HG03175 (cell line): ENCODE results near the gene KCTD17.

Experiments
- ATAC-seq: cut with Tn5 transposase; IDR thresholded peaks from one replicate; pipeline ENCODE4 v1.9.1; 2021; ENCODE audit warnings: mild to moderate bottlenecking, moderate library complexity; ENCODE audit not compliant: unreplicated experiment

The KCTD17 gene

DNA sequence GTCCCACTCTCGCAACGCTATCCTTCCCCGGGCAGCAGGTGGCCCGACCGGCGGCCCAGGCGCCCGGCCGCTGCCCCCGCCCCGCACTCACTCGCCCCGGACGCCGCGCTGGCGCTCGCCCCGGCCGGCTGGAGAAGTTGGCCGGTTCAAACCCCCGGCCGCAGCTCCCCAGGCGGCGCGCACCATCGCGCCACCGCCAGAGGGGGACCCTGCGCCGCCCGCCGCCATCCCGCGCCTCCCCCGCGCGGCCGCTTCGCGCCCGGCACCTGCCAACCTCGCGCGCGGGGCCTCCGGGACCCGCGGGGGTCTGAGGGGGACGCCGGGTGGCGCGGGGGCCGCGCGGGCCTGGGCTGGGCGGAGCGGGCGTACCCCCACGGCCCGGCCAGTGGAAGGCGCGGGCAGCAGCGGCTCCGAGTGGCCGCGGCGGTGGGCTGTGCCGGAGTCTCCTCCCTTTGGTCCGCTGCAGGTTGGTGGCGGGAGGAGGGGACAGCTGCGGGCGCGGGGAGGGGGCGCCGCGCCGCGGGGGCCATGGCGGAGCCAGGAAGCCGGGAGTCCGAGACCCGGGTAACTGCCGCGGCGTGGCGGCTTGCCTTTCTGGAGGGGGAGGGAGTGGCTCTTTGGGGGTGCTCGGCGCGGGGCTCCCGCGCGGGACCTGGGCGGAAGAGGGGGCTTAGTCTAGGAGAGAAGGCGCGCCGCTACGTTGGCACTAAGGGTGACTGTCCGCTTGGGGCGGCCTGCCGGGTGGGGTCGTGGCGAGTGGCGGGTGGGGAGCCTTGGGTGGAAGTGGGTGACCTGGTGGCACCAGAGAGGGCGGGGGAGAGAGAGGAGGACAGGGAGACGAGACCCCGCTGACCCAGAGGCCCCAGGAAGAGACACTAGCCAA is 32.0 kb upstream of the KCTD17 start, which contains the start of the genes MPST and TST:
Gene MPST (plus strand): TSS at position 434 of the 883 bp plus-strand sequence. CDS start 95 bp downstream, at position 529.
Gene TST (minus strand): TSS at position 139 of the 883 bp plus-strand sequence. CDS start 715 bp downstream, outside the sequence.
- ATAC-seq: peak; percentile 66

DNA sequence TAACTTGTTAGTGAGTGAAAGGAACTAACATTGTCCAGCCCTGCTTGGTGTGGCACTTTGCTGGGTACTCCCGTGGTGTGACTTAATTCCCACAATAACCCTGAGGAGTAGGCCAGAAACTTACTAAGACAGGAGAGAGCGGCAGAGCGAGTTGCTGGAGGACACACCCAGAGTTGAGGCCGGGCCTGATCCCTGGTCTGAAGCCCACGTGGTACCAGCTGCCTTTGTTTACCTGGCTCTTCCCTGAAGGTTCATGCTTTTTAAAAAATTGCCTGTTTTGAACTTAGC is 31.4 kb upstream of the KCTD17 start:
- ATAC-seq: no peak

DNA sequence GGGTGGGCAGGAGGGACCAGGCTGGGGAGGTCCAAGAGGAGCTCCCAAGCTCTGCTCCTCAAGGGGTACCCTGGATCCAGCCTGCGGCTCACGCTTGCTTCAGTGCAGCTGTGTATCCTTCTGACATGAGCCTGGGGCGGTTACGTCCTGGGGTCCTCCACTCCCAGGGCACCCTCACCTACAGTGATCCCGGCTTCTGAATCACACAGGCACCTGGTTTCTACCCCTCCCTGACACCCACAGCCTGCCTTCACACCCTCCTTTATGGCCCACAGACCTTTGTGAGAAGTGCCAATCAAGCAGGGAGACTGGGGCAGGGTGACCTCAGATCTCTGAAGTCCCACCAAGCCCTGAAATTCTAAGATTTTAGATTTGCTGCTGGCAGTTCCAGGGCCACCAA is 30.5 kb upstream of the KCTD17 start:
- no peak for ATAC-seq

DNA sequence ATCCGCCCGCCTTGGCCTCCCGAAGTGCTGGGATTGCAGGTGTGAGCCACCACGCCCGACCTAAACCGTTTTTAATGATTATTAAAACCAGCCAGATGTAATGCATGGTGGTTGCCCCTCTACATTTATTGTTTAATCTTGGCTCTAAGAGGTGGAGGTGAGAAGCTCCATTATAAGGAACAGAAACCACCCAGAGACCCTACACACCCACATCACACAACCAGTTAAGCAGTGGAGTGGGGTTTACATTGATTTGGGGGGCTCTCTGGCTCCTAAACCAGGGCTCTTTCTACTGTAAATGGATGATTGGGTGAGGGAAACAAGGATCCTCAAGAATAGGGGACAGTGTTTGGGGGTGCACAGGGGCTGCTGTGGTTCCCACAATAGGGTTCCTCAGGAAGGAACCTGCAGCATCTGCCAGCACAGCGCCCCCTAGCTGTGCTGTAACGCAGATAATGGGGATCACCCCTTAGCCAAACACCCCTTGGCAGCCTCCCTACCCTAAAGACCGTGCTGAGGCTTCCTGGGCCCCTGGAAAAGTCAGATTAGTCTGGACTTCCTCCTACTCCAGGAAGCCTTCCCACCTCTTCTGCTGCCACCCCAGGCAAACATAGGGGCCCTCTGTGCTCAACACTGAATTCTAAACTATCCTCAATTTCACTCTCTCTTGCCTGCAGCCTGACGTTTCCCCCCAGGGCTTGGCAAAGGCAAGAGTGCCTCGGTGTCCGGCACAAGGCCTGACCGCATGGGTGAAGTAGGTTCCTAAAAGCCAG is 29.6 kb upstream of the KCTD17 start:
- no peak for ATAC-seq

DNA sequence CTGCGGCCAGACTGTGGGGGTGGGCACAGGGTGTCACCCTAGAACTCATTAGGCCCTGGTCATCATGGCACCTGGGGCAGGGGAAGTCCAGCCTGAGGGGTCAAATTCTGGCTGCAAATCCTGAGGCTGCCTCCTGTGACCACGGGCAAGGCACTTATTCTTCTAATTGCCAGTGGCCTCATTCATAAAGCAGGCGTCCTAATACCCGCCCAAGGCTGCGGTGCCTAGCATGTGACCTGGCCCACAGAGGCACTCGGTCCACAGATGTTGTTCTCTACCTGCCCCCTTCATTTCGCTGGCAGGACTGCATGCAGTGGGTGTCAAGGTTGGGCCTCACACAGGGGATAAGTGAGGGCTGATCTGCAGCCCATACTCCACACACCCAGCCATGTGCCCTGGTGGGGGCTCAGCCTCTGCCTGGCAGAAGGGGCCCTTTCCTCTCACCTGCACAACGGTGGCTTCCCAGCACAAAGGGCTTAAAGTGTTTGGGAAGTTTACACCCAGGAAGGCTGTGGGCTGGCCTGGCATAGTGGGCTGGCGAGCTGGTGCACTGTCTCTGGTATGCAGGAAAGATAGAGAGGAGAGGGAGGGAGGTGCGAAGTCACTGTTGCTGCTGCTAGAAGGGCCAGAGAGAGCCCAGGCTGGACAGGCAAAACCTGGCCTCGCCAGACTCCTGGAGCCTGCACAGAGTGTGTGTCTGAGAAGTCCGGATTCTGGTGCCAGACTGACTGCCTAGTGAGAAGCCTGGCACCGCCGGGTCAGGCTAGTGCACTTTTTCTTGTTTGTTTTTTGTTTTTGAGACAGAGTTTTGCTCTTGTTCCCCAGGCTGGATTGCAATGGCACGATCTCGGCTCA is 28.8 kb upstream of the KCTD17 start:
- ATAC-seq: no peak

DNA sequence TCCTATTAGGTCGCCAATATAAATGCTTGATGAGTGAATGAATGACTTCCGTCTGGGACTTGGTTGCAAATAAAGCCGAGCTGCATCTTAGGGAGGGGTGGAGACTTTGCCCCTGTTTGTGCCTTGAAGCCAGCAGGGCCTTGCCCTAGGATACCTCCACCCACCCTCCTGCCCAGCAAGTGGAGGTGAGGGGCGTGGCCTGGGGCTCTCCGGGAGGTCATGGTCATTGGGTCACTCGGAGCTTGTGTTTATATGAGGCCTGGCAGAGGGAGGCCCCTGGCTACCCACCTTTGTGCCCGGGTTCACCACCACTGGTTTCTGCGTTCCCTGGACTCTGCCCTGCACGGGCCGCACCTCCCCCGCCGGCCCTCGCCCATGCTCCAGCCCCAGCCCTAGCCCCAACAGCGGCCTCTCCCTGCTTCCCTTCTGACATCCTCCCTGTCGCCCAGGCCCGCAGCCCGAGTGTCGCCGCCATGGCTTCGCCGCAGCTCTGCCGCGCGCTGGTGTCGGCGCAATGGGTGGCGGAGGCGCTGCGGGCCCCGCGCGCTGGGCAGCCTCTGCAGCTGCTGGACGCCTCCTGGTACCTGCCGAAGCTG is 27.7 kb upstream of the KCTD17 start:
- no peak for ATAC-seq

DNA sequence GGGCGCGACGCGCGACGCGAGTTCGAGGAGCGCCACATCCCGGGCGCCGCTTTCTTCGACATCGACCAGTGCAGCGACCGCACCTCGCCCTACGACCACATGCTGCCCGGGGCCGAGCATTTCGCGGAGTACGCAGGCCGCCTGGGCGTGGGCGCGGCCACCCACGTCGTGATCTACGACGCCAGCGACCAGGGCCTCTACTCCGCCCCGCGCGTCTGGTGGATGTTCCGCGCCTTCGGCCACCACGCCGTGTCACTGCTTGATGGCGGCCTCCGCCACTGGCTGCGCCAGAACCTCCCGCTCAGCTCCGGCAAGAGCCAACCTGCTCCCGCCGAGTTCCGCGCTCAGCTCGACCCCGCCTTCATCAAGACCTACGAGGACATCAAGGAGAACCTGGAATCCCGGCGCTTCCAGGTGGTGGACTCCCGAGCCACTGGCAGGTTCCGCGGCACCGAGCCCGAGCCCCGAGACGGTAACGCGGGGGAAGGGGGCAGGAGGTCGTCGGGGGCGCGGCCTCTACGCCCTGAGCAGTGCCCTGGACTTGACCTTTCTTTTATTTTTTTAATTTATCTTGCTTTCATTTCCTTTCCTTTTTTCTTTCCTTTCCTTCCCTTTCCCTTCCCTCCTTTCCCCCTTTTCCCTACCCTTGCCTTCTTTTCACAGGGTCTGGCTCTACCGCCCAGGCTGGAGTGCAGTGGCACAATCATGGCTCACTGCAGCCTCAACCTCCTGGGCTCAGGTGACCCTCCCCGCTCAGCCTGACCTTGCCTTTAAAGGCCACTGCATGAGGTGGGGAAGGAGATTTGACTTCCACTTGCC is 27.0 kb upstream of the KCTD17 start:
- no peak for ATAC-seq

DNA sequence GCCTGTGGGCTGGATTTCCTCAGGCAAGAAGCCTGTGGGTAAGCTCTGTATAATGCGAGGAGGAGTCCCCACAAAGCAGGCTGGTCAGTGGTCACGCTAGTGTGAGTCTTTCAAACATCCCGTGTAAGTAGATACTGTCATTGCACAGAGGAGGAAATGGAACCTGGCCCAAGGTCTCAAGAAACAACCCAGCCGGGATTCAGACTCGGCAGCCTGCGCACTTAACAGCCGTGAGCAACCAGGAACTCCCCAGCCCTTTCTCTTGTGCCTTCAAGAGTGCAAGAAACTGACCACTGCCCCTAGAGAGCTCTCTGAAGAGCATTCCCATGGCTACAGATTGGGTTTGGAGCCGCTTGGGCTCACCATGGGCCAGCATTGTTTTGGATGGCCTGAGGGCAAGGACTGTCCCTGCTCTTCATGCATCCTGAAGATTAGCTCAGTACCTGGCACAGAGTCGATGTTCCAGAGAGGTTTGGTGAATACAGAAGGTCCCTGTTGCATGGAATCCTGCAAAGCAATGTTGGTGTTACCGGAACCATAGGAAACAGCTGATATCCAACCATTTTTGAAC is 26.0 kb upstream of the KCTD17 start:
- no peak for ATAC-seq

DNA sequence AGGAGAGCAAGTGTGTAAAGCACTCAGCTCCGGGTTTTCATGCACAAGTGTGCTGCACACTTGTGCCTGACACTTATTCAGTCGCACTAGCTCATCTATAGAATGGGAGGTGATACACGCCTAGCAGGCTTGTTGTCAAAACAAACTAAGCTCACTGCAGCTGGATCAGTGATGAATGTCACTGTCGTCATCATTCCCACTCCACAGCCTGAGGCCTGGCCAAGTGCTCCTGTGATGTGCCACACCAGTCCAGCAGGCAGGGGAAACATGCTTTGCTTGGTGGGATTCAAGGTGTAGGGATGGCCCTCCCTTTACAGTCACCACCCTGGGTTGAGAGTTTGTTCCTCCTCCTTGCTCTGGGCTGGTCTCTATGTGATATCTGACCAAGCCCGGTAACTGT is 25.2 kb upstream of the KCTD17 start:
- no peak for ATAC-seq

DNA sequence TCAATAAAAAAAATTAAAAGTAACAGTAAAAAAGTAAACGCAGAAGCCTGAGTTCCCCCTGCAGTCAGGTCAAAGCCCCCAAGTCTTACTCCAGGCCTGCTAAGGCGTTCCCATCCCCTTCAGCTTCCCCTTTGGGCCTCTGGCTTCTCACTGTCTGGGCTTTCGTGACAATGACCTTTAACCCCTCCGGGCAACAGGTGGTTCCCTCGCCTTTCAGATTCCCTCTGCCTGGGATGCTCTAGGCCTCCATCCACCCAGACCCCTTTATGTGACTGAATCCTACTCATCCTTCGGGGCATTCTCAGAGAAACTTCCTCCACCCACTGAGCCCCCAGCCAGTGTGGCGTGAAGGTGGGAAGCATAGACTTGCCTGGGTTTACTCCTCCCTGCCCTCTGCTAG is 24.0 kb upstream of the KCTD17 start:
- ATAC-seq: no peak

DNA sequence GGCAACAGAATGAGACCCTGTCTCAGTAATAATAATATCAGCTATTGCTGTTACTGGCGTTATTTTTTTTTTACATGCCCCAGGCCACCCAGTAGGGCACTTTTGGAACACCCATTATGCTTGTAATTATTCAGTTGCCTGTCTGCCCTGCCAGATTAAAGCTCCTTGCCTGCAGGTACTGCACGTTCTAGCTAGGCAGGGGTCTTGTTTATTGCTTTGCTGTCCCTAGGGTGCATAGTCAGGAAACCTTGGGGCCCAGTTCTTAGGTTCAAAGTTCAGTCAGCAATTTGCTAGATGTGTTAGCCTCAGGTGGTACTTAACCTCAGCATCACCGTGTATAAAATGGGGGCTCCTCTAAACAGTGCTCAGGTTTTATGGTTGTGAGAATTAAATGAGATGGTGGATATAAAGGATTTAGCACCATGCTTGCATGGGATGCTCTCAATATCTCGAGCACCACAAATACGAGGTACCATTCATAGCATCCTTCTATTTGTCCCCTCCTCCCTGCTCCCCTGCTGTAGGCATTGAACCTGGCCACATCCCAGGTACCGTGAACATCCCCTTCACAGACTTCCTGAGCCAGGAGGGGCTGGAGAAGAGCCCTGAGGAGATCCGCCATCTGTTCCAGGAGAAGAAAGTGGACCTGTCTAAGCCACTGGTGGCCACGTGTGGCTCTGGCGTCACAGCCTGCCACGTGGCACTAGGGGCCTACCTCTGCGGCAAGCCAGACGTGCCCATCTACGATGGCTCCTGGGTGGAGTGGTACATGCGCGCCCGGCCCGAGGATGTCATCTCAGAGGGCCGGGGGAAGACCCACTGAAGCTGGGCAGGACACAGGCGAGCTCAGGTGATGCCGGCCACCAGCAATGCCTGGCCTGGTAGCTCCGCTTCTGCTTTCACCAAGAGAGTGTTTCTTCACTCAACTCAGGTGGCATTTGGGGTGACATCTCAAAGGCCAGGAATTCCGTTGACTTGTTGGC is 22.6 kb upstream of the KCTD17 start:
- no peak for ATAC-seq

DNA sequence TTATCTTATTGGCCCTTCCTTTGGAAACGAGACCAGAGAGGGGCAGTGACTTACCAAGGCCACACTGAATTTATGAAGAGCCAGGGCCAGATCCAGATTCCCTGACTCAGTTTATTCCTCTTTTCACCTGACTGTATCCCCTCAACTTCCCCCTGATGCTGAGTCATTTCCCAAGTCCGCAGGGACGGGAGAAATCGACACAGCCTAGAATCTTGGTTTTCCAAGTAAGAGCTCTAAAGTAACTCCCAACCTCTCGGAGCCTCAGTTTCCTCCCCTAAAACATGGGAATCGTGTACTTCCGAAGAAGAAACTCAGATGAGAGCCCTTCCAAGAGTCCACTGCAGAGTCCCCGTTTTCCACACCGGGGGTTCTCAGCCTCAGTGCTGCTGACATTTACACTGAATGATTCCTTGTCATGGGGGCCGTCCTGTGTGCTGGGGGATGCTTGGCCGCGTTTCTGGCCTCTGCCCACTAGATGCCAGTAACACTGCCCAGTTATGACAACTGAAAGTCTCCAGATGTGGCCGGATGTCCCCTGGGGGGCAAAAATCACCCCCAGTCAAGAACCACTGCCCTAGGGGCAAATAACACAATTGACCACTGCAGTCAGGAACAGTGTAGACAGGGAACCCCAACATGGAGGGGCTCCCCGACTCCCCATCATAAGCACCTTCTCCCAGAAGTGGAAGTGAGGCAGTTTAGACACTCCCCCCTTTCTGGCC is 20.8 kb upstream of the KCTD17 start:
- no peak for ATAC-seq

DNA sequence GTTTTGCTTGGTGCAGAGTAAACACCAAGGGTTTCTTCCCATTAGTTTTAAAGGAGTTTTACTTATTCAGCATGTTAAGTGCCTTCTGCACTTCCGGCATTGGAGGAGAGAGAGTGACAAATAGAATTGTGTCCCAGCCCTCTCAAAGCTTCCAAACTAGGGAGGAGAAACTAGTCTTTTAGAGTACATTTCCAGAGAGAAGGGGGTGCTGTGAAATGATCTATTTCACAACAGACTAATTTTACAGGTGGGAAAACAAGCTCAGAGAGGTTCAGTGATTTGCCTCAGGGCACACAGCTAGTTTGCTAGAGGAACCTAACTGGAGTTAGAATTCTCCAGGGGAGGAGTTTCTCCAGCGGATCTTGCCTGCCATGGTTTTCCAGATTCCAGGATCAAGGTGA is 19.4 kb upstream of the KCTD17 start:
- no peak for ATAC-seq

DNA sequence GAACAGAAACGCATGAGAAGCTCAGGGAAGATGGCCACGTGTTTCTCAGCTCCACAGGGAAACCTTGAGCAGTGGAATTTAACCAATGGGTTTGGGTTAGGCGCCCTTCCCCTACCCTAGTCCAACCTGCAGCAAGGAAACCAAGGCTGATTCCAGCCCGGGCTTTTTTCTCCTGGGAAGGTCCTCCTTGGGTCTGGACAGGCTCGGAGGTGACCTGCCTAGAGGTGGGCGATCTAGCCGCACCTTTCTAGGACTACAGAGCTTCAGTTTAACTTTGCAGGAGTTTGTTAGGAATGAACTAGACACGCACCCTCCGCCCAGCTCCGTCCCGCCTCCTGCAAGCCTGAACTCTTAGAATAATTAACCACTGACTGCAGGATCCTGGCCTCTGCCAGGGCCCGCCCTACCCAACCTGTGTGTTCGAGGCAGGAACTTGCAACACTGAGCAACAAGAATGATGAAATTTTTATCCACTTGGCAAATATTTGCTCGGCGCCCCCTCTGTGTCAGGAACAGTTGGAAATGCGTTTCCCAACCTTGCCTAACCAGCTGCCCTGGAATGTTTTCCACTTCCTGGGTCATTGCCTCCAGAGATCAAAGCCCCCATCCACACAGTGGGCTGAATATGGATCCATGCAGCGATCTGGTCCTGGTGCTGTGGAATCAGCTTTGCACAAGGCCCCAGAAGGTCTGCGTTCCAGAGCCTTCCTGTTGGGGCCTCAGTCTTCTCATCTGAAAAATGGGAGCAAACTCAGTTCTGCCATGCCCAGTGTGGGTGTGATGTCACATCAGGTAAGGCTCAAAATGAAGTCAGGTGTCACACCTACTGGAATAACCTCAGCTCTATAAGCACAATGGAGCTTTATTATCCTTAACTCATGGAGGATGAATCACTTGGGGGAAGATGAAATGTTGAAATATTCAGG is 18.7 kb upstream of the KCTD17 start:
- ATAC-seq: no peak

DNA sequence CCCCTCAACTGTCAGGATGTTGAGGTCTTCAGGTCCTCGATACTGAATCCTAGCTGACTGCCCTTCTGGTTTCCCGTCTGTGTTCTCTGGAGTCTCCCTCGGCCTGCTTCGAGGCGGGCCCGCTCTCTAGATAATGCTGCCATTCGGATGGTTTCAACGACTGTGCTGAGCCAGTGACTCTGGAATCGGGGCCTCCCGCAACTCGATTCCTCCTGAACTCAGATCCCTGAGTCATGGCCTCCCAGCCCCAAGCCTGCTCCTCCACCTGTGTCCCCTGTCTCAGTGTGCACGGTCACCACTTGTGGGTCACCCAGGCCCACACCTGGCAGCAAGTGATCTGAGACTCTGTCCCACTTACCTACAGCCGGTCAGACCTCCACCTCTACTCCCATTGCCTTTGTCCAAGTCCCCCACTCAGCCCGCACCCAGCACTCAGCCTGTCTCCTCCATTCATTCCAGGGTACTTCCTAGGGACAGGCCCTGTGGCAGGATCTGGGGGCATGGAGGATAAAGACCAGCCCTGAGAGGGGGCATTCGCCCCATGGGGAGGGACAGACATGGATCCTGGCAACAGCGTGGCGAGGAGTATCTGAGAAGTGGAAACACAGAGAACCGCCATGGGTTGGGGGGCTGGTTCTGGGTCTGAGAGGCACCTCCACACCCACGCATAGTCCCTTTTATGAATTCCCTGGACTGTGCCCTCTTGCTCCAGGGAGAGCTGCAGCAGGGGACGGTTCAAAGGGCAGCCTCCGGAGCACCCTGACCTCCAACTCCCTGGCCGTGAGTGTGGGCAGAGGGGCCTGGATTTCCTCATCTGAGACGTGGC is 17.7 kb upstream of the KCTD17 start:
- ATAC-seq: no peak
